Fibroblast of the aortic adventitia (primary cell): ENCODE measurements around the gene CPSF4L. TPM values are rescaled to one million over a fixed set of nuclear protein-coding genes. Genes with fewer than 3 reads are reported as not detected.

ENCODE experiments used
- DNase-seq: peaks from one replicate; pipeline ENCODE4 v3.0.0-alpha.2; 2010; ENCODE audit warnings: low read depth
- H3K4me3 ChIP-seq: 2 replicates; pipeline ENCODE4 v1.5.1; 2011; ENCODE audit warnings: low read depth, mild to moderate bottlenecking, control low read depth, low read length, moderate library complexity
- CTCF ChIP-seq: IDR thresholded peaks from 2 replicates; pipeline ENCODE4 v1.5.1; 2011; ENCODE audit warnings: mild to moderate bottlenecking, low read length, control low read depth, inconsistent platforms; ENCODE audit not compliant: insufficient read depth
- total RNA-seq: library from RNA; depleted of rRNA; stranded (reverse); fragments of >200 nt; gene quantifications from 2 replicates; pipeline ENCODE4 v1.2.3, GENCODE V29; 2012; ENCODE audit warnings: low replicate concordance

Gene CPSF4L
- total RNA-seq, 1 donor, result not detected

GRCh38 chr17:73226556-73227172 is 35.0 kb downstream of the CPSF4L start:
- H3K4me3 ChIP-seq, result no peak overlapping the region
- peak; percentile 28 for DNase-seq
- no peak for TF ChIP-seq CTCF

DNA sequence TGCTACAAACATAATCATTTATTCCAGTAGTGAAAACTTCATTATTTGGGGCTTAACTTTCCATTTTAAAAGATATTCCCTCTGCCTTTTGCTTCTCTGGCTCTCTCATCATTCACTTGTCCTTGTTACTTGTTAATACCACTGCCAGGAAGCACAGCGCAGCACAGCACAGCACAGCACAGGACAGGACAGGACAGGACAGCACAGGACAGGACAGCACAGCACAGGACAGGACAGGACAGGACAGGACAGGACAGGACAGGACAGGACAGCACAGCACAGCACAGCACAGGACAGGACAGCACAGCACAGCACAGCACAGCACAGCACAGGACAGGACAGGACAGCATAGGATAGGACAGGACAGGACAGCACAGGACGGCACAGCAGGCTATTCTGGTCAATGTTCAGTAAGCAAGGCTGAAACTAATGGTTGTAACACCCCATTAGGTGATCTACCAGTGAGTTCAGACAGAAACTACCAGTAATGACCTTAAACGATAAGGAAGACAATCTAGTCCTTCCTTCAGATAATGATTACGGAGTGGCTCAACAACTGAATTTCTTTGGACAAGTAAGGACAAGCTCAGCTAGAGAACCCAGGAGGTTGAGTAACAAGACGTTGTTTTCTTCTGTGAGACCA is 36.9 kb downstream of the CPSF4L start:
- no peak for TF ChIP-seq CTCF
- DNase-seq, result no peak
- no peak overlapping the region for H3K4me3 ChIP-seq

GRCh38 chr17:73224237-73224636 is 37.4 kb downstream of the CPSF4L start:
- no peak for TF ChIP-seq CTCF
- H3K4me3 ChIP-seq, result no peak overlapping the region
- DNase-seq, result no peak

GRCh38 chr17:73223626-73224230 is 38.0 kb downstream of the CPSF4L start:
- no peak for TF ChIP-seq CTCF

GRCh38 chr17:73215447-73215846 is 46.2 kb downstream of the CPSF4L start:
- TF ChIP-seq CTCF, result no peak
- no peak overlapping the region for H3K4me3 ChIP-seq
- no peak for DNase-seq

More at GRCh38 chr17:73223626-73224230, 38.0 kb downstream of the CPSF4L start:
- H3K4me3 ChIP-seq, result no peak overlapping the region
- no peak for DNase-seq

DNA sequence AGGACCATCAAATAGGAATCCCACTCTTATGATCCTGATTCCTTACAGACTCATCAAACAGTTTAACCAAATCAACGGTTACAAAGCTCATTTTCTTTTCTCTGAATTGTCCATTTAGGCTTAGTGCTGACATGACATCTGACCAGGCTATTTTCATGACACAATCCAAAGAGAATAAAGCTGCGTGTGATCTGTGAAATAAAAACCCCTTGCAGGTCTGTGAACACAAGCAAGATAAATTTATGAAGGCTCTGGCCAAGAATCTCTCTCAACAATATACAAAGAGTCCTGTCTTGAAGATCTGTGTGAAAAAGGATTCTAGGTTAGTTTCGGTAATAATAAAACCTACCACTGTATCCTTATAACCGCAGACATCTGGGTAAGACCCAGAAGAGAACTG is 46.8 kb downstream of the CPSF4L start:
- DNase-seq, result no peak
- H3K4me3 ChIP-seq, result no peak overlapping the region
- TF ChIP-seq CTCF, result no peak
